Measurements from ENCODE around the gene SACS. TPM values are rescaled to one million over a fixed set of nuclear protein-coding genes. Genes with fewer than 3 reads are reported as not detected.
"Not testable (repeated sequence)": the region's sequence is repeated elsewhere in the genome, so short reads cannot be mapped to it uniquely, and the experiment has no call there.

SACS gene
- total and polyA plus RNA-seq, 2 donors (not counting 3 experiments of a cell fraction or from before 2014, with no cell fraction given), result 14.8 to 72.7 TPM

GRCh38 chr13:23314837-23315236 lies 118.7 kb downstream of the SACS start:
- H4K20me1 ChIP-seq (replicated peaks; ENCODE audit: control insufficient read depth, extremely low read depth, insufficient read depth, low read length); H3K27me3 ChIP-seq (ENCODE audit: control insufficient read depth in 2 of 2, insufficient read depth in 2 of 2, low read length in 2 of 2); H3K27ac ChIP-seq (ENCODE audit: insufficient read depth, low read depth, low read length); H3K79me2 ChIP-seq (ENCODE audit: control insufficient read depth, insufficient read depth, low read length); H3K4me3 ChIP-seq (replicated peaks in 1 of 3; ENCODE audit: insufficient read depth in 1 of 3, low read depth in 1 of 3, low read length in 3 of 3); H3K9ac ChIP-seq (replicated peaks; ENCODE audit: extremely low read depth, insufficient read depth, low read length); H3K4me2 ChIP-seq (ENCODE audit: insufficient read depth, low read length); DNase-seq (ENCODE audit: low read depth, low spot score); POLR2A ChIA-PET; dilution Hi-C loops (cut with MboI; ENCODE audit: extremely low pct_ligation_motif_present, low sequenced_read_pairs); CTCF ChIA-PET; H3K9me1 ChIP-seq (replicated peaks; ENCODE audit: control insufficient read depth, extremely low read depth, insufficient read depth, low read length); BruUV-seq (replicated peaks); H2AFZ ChIP-seq (ENCODE audit: low read depth, low read length); FAIRE-seq; H3K9me3 ChIP-seq (replicated peaks; ENCODE audit: control insufficient read depth, insufficient read depth, low read length); H3K36me3 ChIP-seq (ENCODE audit: control insufficient read depth in 2 of 2, extremely low read depth in 1 of 2, insufficient read depth in 2 of 2, low read length in 2 of 2): not testable (repeated sequence)
- intact Hi-C loops (cut with micrococcal nuclease), result loop anchor here (5.0 to 10.0 kb wide), 2 partner anchors 230 to 518 kb away; no protein-coding TSS in a partner anchor
- H3K4me1 ChIP-seq (ENCODE audit: control insufficient read depth, extremely low read depth, insufficient read depth, low read length), result peaks cover 26% of the 10 kb centered on the region

GRCh38 chr13:23292586-23292985 lies 140.9 kb downstream of the SACS start:
- Histone ChIP-seq H3K4me2 (ENCODE audit: insufficient read depth, low read length) (no peak overlapping the region), H3K9ac (replicated peaks; ENCODE audit: extremely low read depth, insufficient read depth, low read length) (no peak overlapping the region), H2AFZ (ENCODE audit: low read depth, low read length) (no peak overlapping the region), H3K9me3 (replicated peaks; ENCODE audit: control insufficient read depth, insufficient read depth, low read length) (no peaks in the 10 kb centered on the region), H3K4me3 (replicated peaks in 1 of 3; ENCODE audit: insufficient read depth in 1 of 3, low read depth in 1 of 3, low read length in 3 of 3) (no peak overlapping the region), H3K27me3 (ENCODE audit: control insufficient read depth in 2 of 2, insufficient read depth in 2 of 2, low read length in 2 of 2) (peaks cover 0 to 1% of the 10 kb centered on the region in 2 experiments), H3K79me2 (ENCODE audit: control insufficient read depth, insufficient read depth, low read length) (no peaks in the 10 kb centered on the region), H4K20me1 (replicated peaks; ENCODE audit: control insufficient read depth, extremely low read depth, insufficient read depth, low read length) (no peaks in the 10 kb centered on the region), H3K4me1 (ENCODE audit: control insufficient read depth, extremely low read depth, insufficient read depth, low read length) (no peaks in the 10 kb centered on the region), H3K27ac (ENCODE audit: insufficient read depth, low read depth, low read length) (no peak overlapping the region), H3K9me1 (replicated peaks; ENCODE audit: control insufficient read depth, extremely low read depth, insufficient read depth, low read length) (no peaks in the 10 kb centered on the region), H3K36me3 (ENCODE audit: control insufficient read depth in 2 of 2, extremely low read depth in 1 of 2, insufficient read depth in 2 of 2, low read length in 2 of 2) (no peaks in the 10 kb centered on the region)
- intact Hi-C loops (cut with micrococcal nuclease) (no loop called here), dilution Hi-C loops (cut with MboI; ENCODE audit: extremely low pct_ligation_motif_present, low sequenced_read_pairs) (no loop called here)
- FAIRE-seq (no peak), DNase-seq (ENCODE audit: low read depth, low spot score) (no peak)
- ChIA-PET CTCF (interaction anchor here (0.9 to 1.1 kb wide), 2 partner anchors 14 to 17 kb away, joined by 3 read pairs; no protein-coding TSS in a partner anchor), POLR2A (no interaction called here)
- no TSS peak for BruUV-seq (replicated peaks)
- TF ChIP-seq MAX (IDR thresholded peaks at IDR 0.05; ENCODE audit: insufficient read depth, insufficient read length) (no peak), POLR2A (IDR thresholded peaks at IDR 0.05; ENCODE audit: low read depth, low read length) (no peak), JUN (IDR thresholded peaks at IDR 0.05; ENCODE audit: borderline replicate concordance, insufficient read depth, insufficient read length, low read depth) (no peak), EZH2 (IDR thresholded peaks at IDR 0.05; ENCODE audit: borderline replicate concordance, low read depth, low read length, severe bottlenecking) (no peak), POLR2AphosphoS5 (IDR thresholded peaks at IDR 0.05; ENCODE audit: insufficient read depth, low read depth, low read length) (no peak), MYC (IDR thresholded peaks at IDR 0.05; ENCODE audit: low read depth, low read length) (no peak), FOS (IDR thresholded peaks at IDR 0.05; ENCODE audit: borderline replicate concordance, insufficient read depth, low read length) (no peak)
